HepG2 (cell line): ENCODE measurements around the gene HTRA3. TPM values are rescaled to one million over a fixed set of nuclear protein-coding genes. Genes with fewer than 3 reads are reported as not detected.

Experiments used
- ATAC-seq: fragments of 200-7000 bp; cut with Tn5 transposase; 3 replicates; pipeline ENCODE4 v1.9.1; 2020; ENCODE audit warnings: mild to moderate bottlenecking, moderate library complexity
- BruUV-seq: library from RNA; stranded (reverse); fragments of 400-500 nt; replicated peaks from 2 replicates; lab custom pipeline; 2021; lab: Mats Ljungman, UMichigan
- CTCF ChIA-PET: fragments of 300-600 bp; formaldehyde crosslinking; extraction: SDS; loops from one replicate; lab custom pipeline; 2021; ENCODE audit warnings: low total read pairs, inconsistent platforms, low intra/inter-chr PET ratio; lab: Yijun Ruan, JAX
- POLR2A ChIA-PET: fragments of 350-600 bp; sonication (Branson Sonifier 250); formaldehyde crosslinking; loops from one replicate; lab custom pipeline; 2020; ENCODE audit warnings: antibody characterized with exemption, inconsistent platforms; lab: Yijun Ruan, JAX
- DNase-seq: peaks from one replicate; pipeline ENCODE4 v3.0.0-alpha.2; 2015; ENCODE audit warnings: low spot score
- FAIRE-seq: peaks from 3 replicates; lab custom pipeline; 2011; peaks lifted over from hg19 to GRCh38; lab: Jason Lieb, UNC
- H2AFZ ChIP-seq: one replicate; pipeline ENCODE4 v1.6.1; 2011; ENCODE audit warnings: low read length, inconsistent platforms
- H3K27ac ChIP-seq: fragments of 300-600 bp; 3 replicates; pipeline ENCODE4 v1.8.0; 2011; ENCODE audit warnings: mixed run types, mild to moderate bottlenecking, mixed read lengths, low read length, inconsistent platforms; ENCODE audit not compliant: insufficient read depth; ENCODE audit errors: extremely low read length
- H3K27me3 ChIP-seq, 2 experiments: fragments of 200-600 bp in 1 of 2; 2 replicates in 1 of 2; 3 replicates in 1 of 2; pipeline versions ENCODE4 v1.6.0 to v1.8.0; 2011; ENCODE audit warnings: low read length in 2 of 2, mild to moderate bottlenecking in 2 of 2, moderate library complexity in 2 of 2, inconsistent platforms in 1 of 2; ENCODE audit not compliant: insufficient read depth in 2 of 2, control insufficient read depth in 1 of 2
- H3K36me3 ChIP-seq, 2 experiments: fragments of 200-600 bp in 1 of 2; replicated peaks in 1 of 2; 2 replicates in 1 of 2; 3 replicates in 1 of 2; pipeline versions ENCODE4 v1.5.1 to v1.8.0; 2011; ENCODE audit warnings: low read length in 2 of 2, inconsistent platforms in 1 of 2; ENCODE audit not compliant: insufficient read depth in 2 of 2, control insufficient read depth in 1 of 2
- H3K4me1 ChIP-seq: 2 replicates; pipeline ENCODE4 v1.5.1; 2012; ENCODE audit warnings: low read length, inconsistent platforms; ENCODE audit not compliant: insufficient read depth
- H3K4me2 ChIP-seq: 2 replicates; pipeline ENCODE4 v1.6.0; 2011; ENCODE audit warnings: low read depth, low read length, inconsistent platforms
- H3K4me3 ChIP-seq, 3 experiments: fragments of 200-600 bp in 1 of 3; sonication (generic), shearing (Covaris generic) in 1 of 3; replicated peaks in 1 of 3; 2 replicates each; pipeline ENCODE4 v1.5.1; 2011 to 2016; ENCODE audit warnings: low read length in 3 of 3, inconsistent platforms in 2 of 3, low read depth in 2 of 3, mild to moderate bottlenecking in 2 of 3, control low read depth in 1 of 3, mixed read lengths in 1 of 3; ENCODE audit not compliant: insufficient read depth in 1 of 3
- H3K79me2 ChIP-seq: one replicate; pipeline ENCODE4 v1.6.1; 2011; ENCODE audit warnings: low read length, inconsistent platforms; ENCODE audit not compliant: insufficient read depth
- H3K9ac ChIP-seq: 2 replicates; pipeline ENCODE4 v1.6.0; 2011; ENCODE audit warnings: mild to moderate bottlenecking, low read depth, low read length, inconsistent platforms; ENCODE audit not compliant: insufficient read depth
- H3K9me3 ChIP-seq: 2 replicates; pipeline ENCODE4 v1.5.1; 2012; ENCODE audit warnings: mild to moderate bottlenecking, low read length
- H4K20me1 ChIP-seq: 2 replicates; pipeline ENCODE4 v1.6.0; 2011; ENCODE audit warnings: inconsistent platforms, mild to moderate bottlenecking, low read length, moderate library complexity; ENCODE audit not compliant: insufficient read depth
- BRCA1 ChIP-seq: sonication (generic); formaldehyde crosslinking; IDR thresholded peaks from 2 replicates; pipeline ENCODE4 v1.4.0; 2020; ENCODE audit warnings: missing genetic modification reagents
- CHCHD3 ChIP-seq: sonication (generic); formaldehyde crosslinking; IDR thresholded peaks from 2 replicates; pipeline ENCODE4 v1.8.0; 2022; ENCODE audit warnings: mild to moderate bottlenecking, missing genetic modification reagents, moderate library complexity
- CREB1 ChIP-seq, 2 experiments: fragments of 450-650 bp in 1 of 2; IDR thresholded peaks; 2 replicates each; pipeline ENCODE4 v1.6.1; 2016 to 2017; ENCODE audit warnings: control low read depth in 1 of 2, mild to moderate bottlenecking in 1 of 2, missing compliant biosample characterization in 1 of 2, missing genetic modification characterization in 1 of 2
- ETV6 ChIP-seq: sonication (generic); formaldehyde crosslinking; conservative IDR thresholded peaks from 2 replicates; pipeline ENCODE4 v1.4.0; 2020; ENCODE audit warnings: missing genetic modification reagents
- FOXK2 ChIP-seq: fragments of 450-650 bp; IDR thresholded peaks from 2 replicates; pipeline ENCODE4 v1.6.1; 2016
- NFE2L1 ChIP-seq: sonication (generic); formaldehyde crosslinking; IDR thresholded peaks from 2 replicates; pipeline ENCODE4 v1.4.0; 2020; ENCODE audit warnings: missing genetic modification reagents, mild to moderate bottlenecking, borderline replicate concordance
- ONECUT2 ChIP-seq: sonication (generic); formaldehyde crosslinking; IDR thresholded peaks from 2 replicates; pipeline ENCODE4 v1.4.0; 2020; ENCODE audit warnings: missing genetic modification reagents
- RAD21 ChIP-seq: fragments of 450-650 bp; formaldehyde crosslinking; IDR thresholded peaks from 2 replicates; pipeline ENCODE4 v1.5.0; 2020; ENCODE audit warnings: mild to moderate bottlenecking
- REPIN1 ChIP-seq: sonication (generic); formaldehyde crosslinking; IDR thresholded peaks from 2 replicates; pipeline ENCODE4 v1.8.0; 2022; ENCODE audit warnings: missing genetic modification reagents, low read depth, mild to moderate bottlenecking, borderline replicate concordance
- SKIL ChIP-seq: sonication (generic); formaldehyde crosslinking; IDR thresholded peaks from 2 replicates; pipeline ENCODE4 v1.8.0; 2022; ENCODE audit warnings: missing genetic modification reagents, mild to moderate bottlenecking, moderate library complexity, borderline replicate concordance
- SRSF4 ChIP-seq: fragments of 200-400 bp; formaldehyde crosslinking; IDR thresholded peaks from one replicate; pipeline ENCODE4 v1.6.1; 2018; ENCODE audit warnings: mild to moderate bottlenecking, low read depth, low read length, moderate library complexity; ENCODE audit not compliant: poor library complexity, severe bottlenecking
- TCF7 ChIP-seq: sonication (generic); IDR thresholded peaks from 2 replicates; pipeline ENCODE4 v1.6.1; 2016; ENCODE audit warnings: antibody characterized with exemption, low read depth
- TFDP1 ChIP-seq: IDR thresholded peaks from 2 replicates; pipeline ENCODE4 v1.6.1; 2016; ENCODE audit warnings: missing compliant biosample characterization, missing genetic modification reagents, borderline replicate concordance
- ZBTB21 ChIP-seq: sonication (generic); formaldehyde crosslinking; IDR thresholded peaks from 2 replicates; pipeline ENCODE4 v1.4.0; 2020; ENCODE audit warnings: missing genetic modification reagents
- ZBTB25 ChIP-seq: IDR thresholded peaks from 2 replicates; pipeline ENCODE4 v1.6.1; 2018; ENCODE audit warnings: missing genetic modification reagents
- ZMAT3 ChIP-seq: sonication (generic); formaldehyde crosslinking; conservative IDR thresholded peaks from 2 replicates; pipeline ENCODE4 v1.7.0; 2021; ENCODE audit warnings: missing genetic modification reagents
- ZMYM2 ChIP-seq: sonication (generic); formaldehyde crosslinking; IDR thresholded peaks from 2 replicates; pipeline ENCODE4 v1.8.0; 2022; ENCODE audit warnings: mild to moderate bottlenecking, missing genetic modification reagents
- ZNF276 ChIP-seq: sonication (generic); formaldehyde crosslinking; IDR thresholded peaks from 2 replicates; pipeline ENCODE4 v1.4.0; 2020; ENCODE audit warnings: mild to moderate bottlenecking, low read depth, missing genetic modification reagents
- ZNF614 ChIP-seq: IDR thresholded peaks from 2 replicates; pipeline ENCODE4 v1.6.1; 2018; ENCODE audit warnings: missing biosample characterization, missing genetic modification reagents, inconsistent platforms, borderline replicate concordance
- ZNF720 ChIP-seq: sonication (generic); formaldehyde crosslinking; IDR thresholded peaks from 2 replicates; pipeline ENCODE4 v1.4.0; 2020; ENCODE audit warnings: missing genetic modification reagents
- WGBS: methylation state at CpG from one replicate; pipeline ENCODE4 v1.1.6; 2017; ENCODE audit warnings: low lambda C conversion rate; 5-methylcytosine and 5-hydroxymethylcytosine counted together
- in situ Hi-C: cut with HindIII; loops from 2 replicates; pipeline ENCODE4 v1.10.0; 2017; ENCODE audit warnings: low pct_unique_long_range_greater_than_20kb; ENCODE audit not compliant: extremely low pct_ligation_motif_present
- intact Hi-C: fragments of 100-400 bp; cut with micrococcal nuclease; formaldehyde crosslinking; loops from one replicate; pipeline ENCODE4 v1.10.0; 2022; ENCODE audit not compliant: unreplicated experiment
- polyA plus RNA-seq, 8 experiments: library from polyadenylated mRNA; depleted of rRNA in 3 of 8; stranded (reverse) in 7 of 8; unstranded in 1 of 8; fragments of >200 nt; fragmentation: Illumina TruSeq in 4 of 8; extraction: Trizol in 4 of 8; gene quantifications; 2 replicates each; pipeline versions ENCODE4 v1.2.1 to v1.2.3, GENCODE V29; 2011 to 2016; ENCODE audit warnings: low read depth in 4 of 8, missing spikeins in 1 of 8, mixed read lengths in 1 of 8; ENCODE audit not compliant: insufficient read depth in 1 of 8
- total RNA-seq, 5 experiments: library from RNA; depleted of rRNA; stranded (reverse); fragments of >200 nt; fragmentation: Illumina TruSeq; extraction: Trizol; gene quantifications; 2 replicates each; pipeline ENCODE4 v1.2.3, GENCODE V29; 2016; ENCODE audit warnings: low read depth in 1 of 5

HTRA3 gene
- total and polyA plus RNA-seq, 2 of the 13 experiments (the other 11 are each of a cell fraction or from before 2014, with no cell fraction given), result 0.17 TPM; not detected in 1

- intact Hi-C loops (no loop called here), in situ Hi-C loops (no loop called here)
- no peak for ATAC-seq
- H3K4me1 ChIP-seq, result peaks cover 35% of the 10 kb centered on the region
- H3K27me3 ChIP-seq, result peaks cover 9 to 33% of the 10 kb centered on the region in 2 experiments; a peak in 4 of 5 replicates
- TF ChIP-seq TCF7 (no peak), TFDP1 (CRISPR knock-in tag) (no peak), RAD21 (CRISPR knock-in tag) (no peak), REPIN1 (CRISPR knock-in tag) (no peak), NFE2L1 (no peak), CHCHD3 (no peak), CREB1 (IDR thresholded peaks at IDR 0.05) (no peak), CREB1 (CRISPR knock-in tag; IDR thresholded peaks at IDR 0.05) (no peak), ZNF720 (CRISPR knock-in tag) (no peak), ZMYM2 (CRISPR knock-in tag) (no peak), FOXK2 (no peak), ZBTB21 (no peak), ONECUT2 (CRISPR knock-in tag) (no peak), SKIL (CRISPR knock-in tag) (no peak), SRSF4 (no peak), BRCA1 (CRISPR knock-in tag) (no peak), ZBTB25 (CRISPR knock-in tag) (no peak), ZNF614 (CRISPR knock-in tag) (no peak), ZMAT3 (CRISPR knock-in tag) (no peak), ETV6 (no peak), ZNF276 (no peak)
- no peaks in the 10 kb centered on the region for H3K9me3 ChIP-seq
- no peaks in the 10 kb centered on the region for H3K79me2 ChIP-seq
- ChIA-PET POLR2A (no interaction called here), CTCF (no interaction called here)
- DNase-seq, result no peak
- no peak overlapping the region for H3K9ac ChIP-seq
- no peak overlapping the region for H3K4me3 ChIP-seq
- no peaks in the 10 kb centered on the region; the same call in 1 of the 2 replicates for H4K20me1 ChIP-seq
- H3K36me3 ChIP-seq, result no peaks in the 10 kb centered on the region
- no TSS peak for BruUV-seq
- 36% methylated on average over 6 of the region's 7 CpGs for WGBS
- H3K4me2 ChIP-seq, result no peak overlapping the region
- H2AFZ ChIP-seq, result no peak overlapping the region
- H3K27ac ChIP-seq, result no peak overlapping the region
- no peak for FAIRE-seq
Measured at GRCh38 chr4:8349664-8350236, 80.2 kb downstream of the HTRA3 start.
